Hippocampal formation (tissue), 2 donors: ENCODE results near the gene TPTE2.
"Not testable (repeated sequence)": the region's sequence is repeated elsewhere in the genome, so short reads cannot be mapped to it uniquely, and the experiment has no call there.

ENCODE experiments used
- DNase-seq, 2 donors: peaks; one replicate each; lab custom pipeline; 2025; lab: John Stamatoyannopoulos, UW

TPTE2 gene

DNA sequence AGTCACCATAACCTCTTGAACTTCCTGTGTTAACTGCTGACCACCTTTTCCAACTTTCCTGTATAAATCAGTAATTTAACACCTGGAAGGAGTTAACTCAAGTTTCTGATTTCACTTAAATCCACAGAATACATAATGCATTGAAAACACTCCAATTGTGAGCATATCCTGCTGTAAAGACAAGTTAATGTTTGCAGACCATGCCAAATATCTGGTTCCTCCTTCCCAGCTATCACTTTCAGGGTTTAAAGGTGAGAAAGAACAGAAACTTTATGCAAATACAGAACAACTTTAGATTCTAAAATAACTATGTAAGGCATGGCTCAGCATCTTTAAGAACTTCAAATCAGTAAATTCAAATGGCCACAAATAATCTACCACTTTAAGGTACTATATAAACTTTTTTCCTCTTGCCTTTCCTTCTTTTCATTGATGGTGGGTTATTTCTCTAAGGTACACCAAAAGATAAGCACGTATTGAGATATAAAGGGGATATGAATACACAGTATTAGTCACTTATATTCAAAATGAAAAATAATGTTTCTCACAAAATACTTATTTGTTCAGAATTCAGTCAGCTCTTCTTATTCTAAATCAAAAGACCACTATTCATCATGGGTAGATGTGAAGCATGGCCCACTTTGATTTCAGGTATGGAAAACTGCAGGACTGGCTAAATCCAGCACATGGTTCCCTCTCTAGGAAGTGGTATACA is 6.6 kb upstream of the TPTE2 start:
- DNase-seq, result no peak

DNA sequence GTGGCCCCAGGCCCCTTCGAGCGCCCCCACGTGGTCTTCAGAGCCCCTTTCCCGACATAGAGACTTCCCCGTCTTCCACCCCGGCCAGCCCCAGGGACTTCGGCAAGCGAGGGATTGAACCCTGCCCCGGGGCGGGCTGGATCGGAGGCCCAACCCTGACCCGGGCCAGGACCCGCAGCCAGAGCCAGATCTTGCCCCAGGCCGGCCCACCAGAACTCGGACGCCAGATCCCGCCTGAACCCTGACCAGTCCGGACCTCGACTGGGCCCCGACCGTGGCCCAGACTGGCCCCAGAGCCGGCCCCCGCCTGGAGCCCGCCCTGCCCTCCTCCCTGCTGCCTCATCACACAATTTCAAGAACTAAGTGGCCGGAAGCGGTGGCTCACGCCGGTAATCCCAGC is 253 bp upstream of the TPTE2 start:
- no peak for DNase-seq

DNA sequence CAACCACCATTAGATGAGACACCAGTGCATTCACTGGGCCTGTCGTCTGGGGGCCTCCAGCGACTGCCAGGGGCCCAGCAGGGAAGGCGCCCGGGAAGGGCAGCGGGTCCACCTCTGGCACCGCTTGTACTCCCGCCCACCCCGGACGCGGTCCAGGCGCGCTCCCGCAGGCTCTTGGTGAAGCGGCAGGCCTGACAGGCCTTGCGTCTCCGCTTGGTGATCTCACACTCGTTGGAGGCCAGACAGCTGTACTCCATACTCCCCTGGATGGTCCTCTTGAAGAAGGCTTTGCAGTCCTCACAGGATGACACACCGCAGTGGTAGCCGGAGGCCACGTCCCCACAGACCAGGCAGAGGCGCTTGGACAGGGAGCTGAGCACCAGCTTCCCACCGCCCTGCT is 660 bp downstream of the TPTE2 start:
- DNase-seq, result not testable (repeated sequence)

DNA sequence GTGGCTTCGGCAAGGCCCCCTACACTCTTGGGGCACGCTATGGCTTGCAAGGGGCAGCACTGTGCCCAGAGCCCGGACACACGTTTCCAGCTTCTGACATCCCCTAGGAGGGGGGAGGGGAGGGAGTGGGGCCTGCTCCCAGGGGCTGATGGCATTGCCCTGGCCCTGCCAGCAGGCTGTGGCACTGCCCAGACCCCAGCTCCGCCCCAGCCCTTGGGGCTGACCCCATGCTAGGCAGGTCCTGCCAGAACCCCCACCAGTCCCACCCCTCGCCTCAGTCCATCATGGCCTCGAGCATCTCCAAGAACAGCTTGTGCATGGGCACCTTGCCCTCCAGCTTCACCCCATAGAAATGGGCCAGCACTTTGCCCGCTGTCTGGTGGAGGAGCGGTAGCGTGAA is 1.6 kb downstream of the TPTE2 start:
- not testable (repeated sequence) for DNase-seq

DNA sequence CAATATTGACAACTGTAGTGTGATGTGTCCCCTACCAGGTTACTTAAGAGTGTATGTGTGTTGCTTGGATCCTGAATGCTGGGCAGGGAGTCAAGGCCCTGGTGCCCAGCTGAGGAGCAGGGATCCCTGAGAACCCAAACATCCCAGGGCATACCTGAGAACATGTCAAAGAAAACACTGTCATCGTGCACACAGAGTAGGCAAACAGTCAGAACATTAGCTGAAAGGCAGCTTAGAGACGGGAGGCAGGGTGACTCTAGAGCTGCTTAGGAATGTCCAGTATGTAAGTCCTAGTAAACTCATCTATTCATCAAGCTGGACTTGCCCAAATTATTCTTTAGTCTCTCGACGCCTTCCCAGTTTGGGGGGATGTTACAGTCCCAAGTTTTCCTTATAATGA is 4.0 kb downstream of the TPTE2 start:
- DNase-seq, result not testable (repeated sequence)

DNA sequence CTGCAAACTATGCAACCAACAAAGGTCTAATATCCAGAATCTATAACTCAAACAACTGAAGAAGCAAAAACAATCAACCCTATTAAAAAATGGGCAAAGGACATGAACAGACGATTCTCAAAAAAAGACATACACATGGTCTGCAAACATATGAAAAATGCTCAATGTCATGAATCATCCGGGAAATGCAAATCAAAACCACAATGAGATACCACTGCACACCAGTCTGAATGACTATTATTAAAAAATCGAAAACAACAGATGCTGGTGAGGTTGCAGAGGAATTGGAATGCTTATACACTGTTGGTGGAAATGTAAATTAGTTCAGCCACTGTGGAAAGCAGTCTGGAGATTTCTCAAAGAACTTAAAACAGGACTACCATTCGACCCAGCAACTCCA is 12.1 kb downstream of the TPTE2 start:
- not testable (repeated sequence) for DNase-seq

DNA sequence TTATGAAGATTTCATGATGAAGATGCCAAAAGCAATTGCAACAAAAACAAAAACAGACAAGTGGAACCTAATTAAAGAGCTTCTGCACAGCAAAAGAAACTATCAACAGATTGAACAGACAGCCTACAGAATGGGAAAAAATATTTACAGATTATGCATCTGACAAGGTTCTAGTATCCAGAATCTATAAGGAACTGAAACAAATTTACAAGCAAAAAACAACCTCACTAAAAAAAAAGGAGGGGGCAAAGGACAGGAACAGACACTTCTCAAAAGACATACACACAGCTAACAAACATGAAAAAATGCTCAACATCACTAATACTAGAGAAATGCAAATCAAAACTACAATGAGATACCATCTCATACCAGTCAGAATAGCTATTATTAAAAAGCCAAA is 35.7 kb downstream of the TPTE2 start:
- DNase-seq, result not testable (repeated sequence)

DNA sequence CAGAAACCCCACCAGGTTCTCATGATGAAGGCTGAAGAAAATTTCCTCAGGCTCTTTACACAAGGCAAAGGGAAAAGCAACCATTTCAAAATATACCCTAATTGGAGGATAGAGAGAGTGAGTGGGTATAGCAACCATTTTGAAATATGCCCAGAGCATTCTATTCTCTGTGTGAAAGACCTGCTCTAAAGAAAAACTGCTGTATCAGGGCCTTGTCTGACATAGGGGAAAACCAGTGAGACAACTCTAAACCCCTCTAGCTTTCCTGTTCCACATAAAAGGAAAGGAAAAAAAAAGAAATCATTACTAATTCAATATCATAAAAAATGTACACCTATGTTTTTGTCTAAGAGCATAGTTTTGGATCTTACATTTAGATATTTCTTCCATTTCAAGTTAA is 42.3 kb downstream of the TPTE2 start:
- no peak for DNase-seq

DNA sequence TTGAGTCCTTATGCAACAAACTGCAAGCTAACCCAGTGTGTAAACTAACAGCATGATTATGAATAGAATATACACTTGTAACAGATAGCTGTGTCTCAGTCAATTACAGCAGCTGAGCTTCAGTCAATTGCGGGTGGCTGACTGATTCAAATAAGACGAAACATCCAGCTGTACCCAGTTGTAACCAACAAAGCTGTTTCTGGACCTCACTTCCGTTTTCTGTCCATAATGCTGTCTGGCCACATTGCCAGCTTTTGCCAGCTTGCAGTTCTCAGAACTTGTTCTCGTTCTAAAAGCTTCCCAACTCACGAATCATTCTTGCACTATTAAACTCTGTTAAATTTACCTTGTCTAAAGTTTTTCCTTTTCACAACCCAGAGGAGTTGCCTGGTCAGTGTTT is 53.7 kb downstream of the TPTE2 start:
- DNase-seq, result not testable (repeated sequence)

DNA sequence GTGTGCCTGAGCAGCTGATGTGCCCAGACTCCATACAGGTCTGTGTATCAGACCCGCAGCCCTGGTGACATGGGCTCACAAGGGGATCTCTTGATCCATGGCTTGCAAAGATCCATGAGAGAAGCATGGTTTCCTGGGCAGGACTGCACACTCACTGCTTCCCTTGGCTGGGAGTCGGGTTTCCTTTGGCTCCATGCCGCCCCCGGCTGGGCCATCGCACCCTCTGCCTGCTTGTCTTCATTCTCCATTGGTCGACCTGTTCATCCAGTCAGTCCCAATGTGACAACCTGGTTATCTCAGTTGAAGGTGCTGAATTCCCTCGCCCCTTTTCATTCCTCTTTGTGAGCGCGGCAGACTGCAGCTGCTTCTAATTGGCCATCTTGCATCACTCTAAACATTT is 101.2 kb downstream of the TPTE2 start:
- not testable (repeated sequence) for DNase-seq

DNA sequence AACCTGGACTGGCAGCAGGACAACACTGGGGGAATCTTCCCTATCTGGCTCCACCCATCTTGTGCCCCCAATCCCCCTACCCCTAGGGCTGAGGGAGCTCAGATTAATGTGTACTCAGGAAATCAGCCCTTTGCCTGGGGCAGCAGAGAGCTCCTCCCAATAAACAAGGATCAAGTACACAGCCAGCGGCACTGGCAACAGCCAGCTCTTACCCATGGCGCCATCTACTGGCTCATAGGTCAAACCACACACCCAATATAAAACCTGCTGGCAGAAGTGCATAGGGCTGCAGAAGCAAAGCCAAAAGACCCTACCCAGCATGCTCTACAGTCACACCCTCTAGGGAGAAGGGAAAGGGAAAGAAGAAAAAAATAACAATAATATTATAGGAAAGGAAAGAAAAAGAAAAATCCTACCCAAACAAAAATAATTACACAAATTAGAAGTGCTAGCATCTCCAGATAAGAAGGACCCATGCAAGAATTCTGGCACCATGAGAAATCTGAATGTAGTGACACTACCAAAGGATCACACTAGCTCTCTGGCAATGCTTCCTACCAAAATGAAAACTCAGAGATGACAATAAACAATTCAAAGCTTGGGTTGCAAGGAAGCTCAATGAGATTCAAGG is 122.2 kb downstream of the TPTE2 start:
- peak; percentile 3 to 4 for DNase-seq

DNA sequence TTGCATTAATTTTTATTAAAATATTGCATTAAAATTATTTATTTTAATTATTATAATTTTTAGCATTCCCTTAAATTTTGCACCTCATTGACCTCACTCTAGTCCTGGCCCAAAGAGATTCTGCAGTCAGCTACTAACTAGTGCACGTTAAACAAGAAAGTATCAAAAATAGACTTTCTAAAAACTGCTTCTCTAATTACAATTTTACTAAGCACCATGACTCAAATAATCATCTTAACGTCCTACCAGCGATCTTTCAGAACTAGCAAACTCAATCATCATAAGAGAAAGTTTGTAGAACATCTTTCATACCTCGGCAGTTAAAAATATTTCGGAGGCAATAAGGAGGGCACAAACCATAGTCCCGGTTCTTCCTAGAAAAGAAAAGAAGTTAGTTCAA is 123.6 kb downstream of the TPTE2 start:
- DNase-seq, result not testable (repeated sequence)

DNA sequence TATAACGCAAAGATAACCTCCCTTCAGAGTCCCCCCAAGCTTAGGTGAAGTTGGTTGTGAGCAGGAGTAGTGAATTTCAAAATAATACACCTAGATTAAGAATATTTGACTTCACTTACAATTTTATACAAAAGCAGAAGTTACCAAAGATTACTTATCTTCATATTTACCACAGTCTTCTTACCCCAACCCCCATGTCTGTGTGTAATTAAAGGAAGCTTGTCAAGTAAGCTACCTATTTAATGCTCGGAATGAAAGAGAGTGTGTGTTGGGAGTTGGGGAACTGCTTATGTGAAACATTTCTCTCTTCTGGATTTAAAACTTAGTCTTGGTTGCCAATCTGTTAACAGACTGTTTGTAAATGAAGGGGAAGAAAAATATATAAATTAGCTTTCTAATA is 139.1 kb downstream of the TPTE2 start:
- not testable (repeated sequence) for DNase-seq

DNA sequence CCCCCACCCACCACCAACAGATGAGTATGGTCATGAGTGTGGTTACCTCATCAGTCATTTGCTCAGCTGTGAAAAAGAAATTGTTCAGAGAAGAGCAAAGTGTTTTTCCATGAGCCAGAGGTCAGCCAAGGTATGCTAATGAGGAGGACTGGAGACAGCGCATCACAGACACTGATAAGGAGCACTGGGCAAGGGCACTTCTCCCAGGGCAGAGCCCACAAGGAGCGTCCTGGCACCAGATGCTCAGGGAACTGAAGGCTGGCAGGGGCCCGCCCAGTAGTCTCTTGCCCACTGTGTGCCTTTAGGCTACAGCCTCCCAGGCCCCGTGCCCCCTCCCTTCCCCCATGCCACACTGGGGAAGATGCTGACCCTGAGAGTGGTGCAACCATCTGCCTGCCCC is 148.8 kb downstream of the TPTE2 start:
- not testable (repeated sequence) for DNase-seq

DNA sequence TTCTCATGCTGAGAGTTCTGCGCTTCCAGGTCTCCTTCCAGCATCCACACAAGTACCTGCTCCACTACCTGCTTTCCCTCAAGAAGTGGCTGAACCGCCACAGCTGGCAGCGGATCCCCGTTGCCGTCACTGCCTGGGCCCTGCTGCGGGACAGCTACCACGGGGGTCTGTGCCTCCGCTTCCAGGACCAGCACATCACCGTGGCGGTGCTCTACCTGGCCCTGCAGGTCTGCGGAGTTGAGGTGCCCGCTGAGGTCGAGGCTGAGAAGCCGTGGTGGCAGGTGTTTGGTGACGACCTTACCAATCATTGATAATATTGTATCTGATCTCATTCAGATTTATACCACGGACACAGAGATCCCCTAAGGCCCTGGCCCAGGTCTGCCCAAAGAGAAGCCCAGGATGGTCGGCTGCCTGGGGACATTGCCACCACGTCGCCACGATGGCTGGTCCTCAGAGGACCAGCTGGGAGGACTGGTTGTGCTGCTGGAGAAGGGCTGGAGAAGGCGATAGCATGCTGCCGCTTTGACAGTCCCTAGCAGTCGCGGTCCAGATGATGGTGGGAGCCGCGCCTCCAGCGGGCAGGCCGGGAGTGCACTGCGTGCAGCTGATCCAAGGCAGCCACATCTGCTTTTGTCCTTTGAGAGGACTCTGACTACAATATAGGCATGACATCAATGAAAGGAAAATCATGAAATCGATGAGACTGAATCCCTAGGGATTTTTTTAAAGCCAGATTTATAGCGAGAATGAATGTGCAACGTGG is 178.4 kb downstream of the TPTE2 start:
- DNase-seq, result not testable (repeated sequence)

DNA sequence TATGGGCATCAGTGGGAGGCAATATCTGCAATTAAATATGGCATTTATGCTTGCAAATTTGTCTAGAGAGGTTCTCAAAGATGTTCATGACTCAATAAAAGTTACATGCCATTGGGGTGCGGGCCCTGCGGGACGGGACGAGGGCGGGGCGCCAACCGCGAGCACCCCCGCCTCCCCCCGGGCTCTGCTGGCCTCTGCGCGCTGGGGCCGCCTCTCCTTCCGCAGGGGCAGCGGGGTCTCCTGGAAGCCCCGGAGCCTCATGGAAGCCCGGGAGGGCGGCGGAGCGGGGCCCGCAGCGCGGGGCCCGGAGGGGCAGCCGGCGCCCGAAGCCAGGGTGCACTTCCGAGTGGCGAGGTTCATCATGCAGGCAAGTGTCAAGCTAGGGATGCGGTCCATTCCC is 179.2 kb downstream of the TPTE2 start:
- DNase-seq, result no peak
